ENCODE measurements around the gene SRPX. TPM values are rescaled to one million over a fixed set of nuclear protein-coding genes. Genes with fewer than 3 reads are reported as not detected.

Gene SRPX
- polyA plus RNA-seq, 6 donors from 2014 or later, result not detected

DNA sequence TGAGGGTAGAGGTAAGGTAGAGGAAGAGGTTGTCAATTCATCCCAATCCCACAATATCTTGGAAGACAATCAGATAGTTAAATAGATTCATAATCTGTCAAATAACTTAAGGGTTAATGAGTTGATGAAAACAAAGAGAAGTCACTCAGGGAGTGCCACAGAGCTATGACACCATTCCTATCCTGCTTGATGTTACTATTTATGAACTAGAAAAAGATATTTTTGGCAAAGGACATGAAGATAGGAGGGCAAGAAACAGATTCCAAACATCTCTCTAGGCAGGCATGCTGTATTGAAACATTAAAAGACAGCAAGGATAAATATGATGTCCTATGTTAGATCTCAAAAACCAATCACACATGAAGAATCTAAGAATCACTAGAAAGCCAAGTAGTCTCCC lies 3.5 kb upstream of the SRPX start:
- Mint-ChIP-seq H3K27ac (no peak overlapping the region), H3K4me1 (peaks cover 0 to 15% (median 5%) of the 10 kb centered on the region in 3 donors), H3K27me3 (peaks cover 4 to 52% (median 30%) of the 10 kb centered on the region in 3 donors), H3K9me3 (peaks cover 0 to 6% (median 3%) of the 10 kb centered on the region in 7 donors), H3K4me3 (no peak overlapping the region), H3K36me3 (no peaks in the 10 kb centered on the region)
- no peak for DNase-seq
- ATAC-seq (ENCODE audit: low read depth in 2 of 2), result no peak

DNA sequence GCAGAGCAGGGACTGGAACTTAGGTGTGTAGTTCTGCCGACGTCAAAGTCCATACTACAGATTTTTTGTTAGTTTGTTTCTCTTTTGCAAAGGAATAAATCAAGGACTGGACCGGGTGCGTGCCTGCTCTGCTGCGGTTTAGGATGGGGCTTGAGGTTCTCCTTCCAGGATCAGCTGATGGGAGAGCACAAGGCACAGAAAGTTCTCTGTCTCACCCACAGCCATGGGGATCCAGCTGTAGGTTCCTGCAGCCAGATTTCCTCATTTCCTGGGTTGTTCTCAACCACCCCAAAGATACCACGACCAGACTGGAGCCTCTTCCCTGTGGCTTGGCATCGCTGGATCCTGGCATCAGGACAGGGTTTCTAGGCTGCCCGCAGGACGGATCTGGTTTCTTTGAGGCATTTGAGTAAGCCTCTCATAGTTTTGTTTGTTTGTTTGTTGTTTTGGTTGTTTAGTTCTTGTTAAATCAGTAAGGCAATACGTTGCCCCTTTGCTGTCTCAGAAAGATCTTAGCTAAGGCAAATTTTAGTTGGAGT lies 789 bp upstream of the SRPX start:
- DNase-seq (no peak), ATAC-seq (ENCODE audit: low read depth in 2 of 2) (no peak)
- H3K27me3 Mint-ChIP-seq, result peaks cover 11 to 55% (median 41%) of the 10 kb centered on the region in 3 donors
- H3K9me3 Mint-ChIP-seq, result peaks cover 0 to 4% (median 0%) of the 10 kb centered on the region in 7 donors
- peak overlapping the region in 7 of 8 donors; percentile 10 to 64 (median 43) for H3K4me3 Mint-ChIP-seq
- no peaks in the 10 kb centered on the region for H3K36me3 Mint-ChIP-seq
- H3K4me1 Mint-ChIP-seq, result peaks cover 0 to 15% (median 5%) of the 10 kb centered on the region in 3 donors
- H3K27ac Mint-ChIP-seq, result peak overlapping the region in 2 of 6 donors; percentile 57 to 76

DNA sequence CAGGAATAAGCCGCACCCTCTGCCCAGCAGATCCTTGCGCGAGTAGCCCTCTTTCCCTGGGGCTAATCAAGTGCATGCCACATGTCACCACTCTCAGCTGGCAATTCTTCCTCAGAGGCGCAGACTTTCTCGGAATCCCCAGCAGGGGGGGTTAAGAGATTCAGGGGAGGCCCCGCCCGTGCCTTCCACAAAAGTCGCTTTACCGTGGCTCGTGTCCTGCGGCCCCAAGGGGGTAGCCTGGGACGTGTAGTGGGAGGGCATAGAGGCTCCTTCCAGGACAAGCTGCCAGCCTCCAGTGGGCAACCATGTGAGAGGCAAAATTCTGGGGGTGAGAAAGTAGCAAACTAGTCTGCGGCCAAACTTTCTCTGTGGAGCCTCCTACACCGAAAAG lies 652 bp downstream of the SRPX start:
- peaks cover 0 to 15% (median 5%) of the 10 kb centered on the region in 3 donors for H3K4me1 Mint-ChIP-seq
- DNase-seq (peak; percentile 12), ATAC-seq (ENCODE audit: low read depth in 2 of 2) (no peak)
- H3K9me3 Mint-ChIP-seq, result peaks cover 0 to 4% (median 0%) of the 10 kb centered on the region in 7 donors
- H3K4me3 Mint-ChIP-seq, result peak overlapping the region in 6 of 8 donors; percentile 29 to 81 (median 44)
- no peaks in the 10 kb centered on the region for H3K36me3 Mint-ChIP-seq
- peaks cover 11 to 69% (median 48%) of the 10 kb centered on the region in 3 donors for H3K27me3 Mint-ChIP-seq
- no peak overlapping the region for H3K27ac Mint-ChIP-seq

DNA sequence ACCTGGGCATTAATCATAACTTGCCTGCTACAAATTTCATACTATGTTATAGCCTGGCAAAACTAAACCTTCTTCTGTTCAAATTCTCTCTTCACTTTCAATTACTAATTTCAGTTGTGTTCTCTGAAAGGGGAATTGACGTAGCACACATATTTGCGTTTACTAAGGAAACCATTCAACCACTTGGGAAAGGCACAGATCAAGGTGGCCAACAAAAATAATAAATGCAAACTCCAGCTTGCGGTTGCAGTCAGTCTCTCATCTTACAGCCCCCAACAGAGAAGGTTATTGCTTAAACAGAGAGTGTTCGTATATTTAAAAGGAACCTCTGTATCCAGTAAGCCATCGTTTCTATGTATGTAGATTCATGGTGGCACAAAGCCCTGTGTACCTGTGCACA lies 4.0 kb downstream of the SRPX start:
- ATAC-seq (ENCODE audit: low read depth in 2 of 2), result no peak
- H3K4me3 Mint-ChIP-seq, result no peak overlapping the region
- peaks cover 11 to 59% (median 34%) of the 10 kb centered on the region in 3 donors for H3K27me3 Mint-ChIP-seq
- H3K9me3 Mint-ChIP-seq, result peaks cover 0 to 2% (median 0%) of the 10 kb centered on the region in 7 donors
- H3K27ac Mint-ChIP-seq, result no peak overlapping the region
- peaks cover 0 to 14% (median 5%) of the 10 kb centered on the region in 3 donors for H3K4me1 Mint-ChIP-seq
- no peaks in the 10 kb centered on the region for H3K36me3 Mint-ChIP-seq
- no peak for DNase-seq

DNA sequence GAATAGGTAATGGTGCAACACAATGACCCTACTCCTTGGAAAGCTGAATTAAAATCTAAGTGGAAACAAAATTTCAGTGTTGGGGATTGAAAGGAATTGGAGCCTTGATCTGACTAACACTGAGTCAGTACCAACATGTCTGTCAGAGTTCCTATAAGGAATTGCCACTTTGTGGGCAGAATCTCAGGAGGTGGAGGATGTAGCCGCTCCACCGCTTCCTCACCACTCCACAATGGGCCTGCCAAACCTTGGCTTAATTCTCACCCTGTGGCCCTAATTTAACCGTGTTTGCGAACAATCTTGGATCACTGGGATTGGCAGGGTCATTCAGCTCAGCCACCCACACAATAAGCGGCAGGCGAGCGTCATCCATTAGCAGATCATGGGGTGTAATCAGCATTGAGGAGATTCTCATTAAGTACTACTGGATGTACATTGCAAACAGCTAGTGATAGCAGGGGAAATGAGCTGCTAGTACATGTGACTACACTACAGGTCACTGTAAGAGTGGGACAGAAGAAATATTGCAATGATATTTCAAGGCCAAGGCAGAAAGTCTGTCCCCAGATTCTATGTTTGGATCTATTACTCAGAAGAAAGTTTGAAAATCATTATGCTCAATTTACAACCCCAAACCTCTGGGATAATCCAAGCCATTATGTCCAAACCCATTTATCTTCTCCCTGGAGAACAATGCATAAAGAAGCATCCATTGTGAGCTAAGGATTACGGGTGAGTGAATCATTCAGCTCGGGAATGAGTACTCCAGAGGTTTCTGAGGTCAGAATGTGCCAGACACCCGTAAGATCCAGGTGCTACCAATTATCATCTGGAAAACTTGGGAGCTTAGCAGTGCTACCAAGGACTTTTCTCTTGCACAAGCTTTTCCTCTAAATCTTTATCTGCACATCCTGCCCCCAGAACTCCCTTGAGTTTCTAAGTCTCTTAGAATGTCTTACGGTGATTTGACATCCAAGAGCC lies 5.8 kb downstream of the SRPX start:
- no peak for DNase-seq
- Mint-ChIP-seq H3K4me1 (peaks cover 0 to 4% (median 0%) of the 10 kb centered on the region in 3 donors), H3K36me3 (no peaks in the 10 kb centered on the region), H3K27ac (no peak overlapping the region), H3K27me3 (peaks cover 11 to 53% (median 23%) of the 10 kb centered on the region in 3 donors), H3K9me3 (peaks cover 0 to 2% (median 0%) of the 10 kb centered on the region in 7 donors), H3K4me3 (no peak overlapping the region)
- ATAC-seq (ENCODE audit: low read depth in 2 of 2), result no peak

DNA sequence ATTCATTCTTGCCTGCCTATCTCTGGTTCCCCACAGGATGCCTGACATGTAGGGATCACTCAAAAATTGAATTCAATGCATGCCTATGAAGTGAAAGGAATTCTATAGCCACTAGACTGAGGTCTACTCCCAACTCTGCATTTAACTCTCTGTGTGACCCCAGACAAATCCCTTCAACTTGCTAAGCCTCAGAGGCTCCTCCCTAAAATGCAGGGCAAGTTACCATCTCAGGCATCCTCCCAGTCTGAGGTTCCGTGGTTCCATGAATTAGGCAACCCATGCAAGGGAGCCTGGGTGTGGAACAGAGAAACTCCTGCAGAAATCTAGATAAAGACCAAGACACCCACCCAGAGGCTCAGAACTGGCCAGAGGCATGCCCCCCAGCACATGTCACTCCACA lies 6.6 kb downstream of the SRPX start:
- Mint-ChIP-seq H3K36me3 (no peaks in the 10 kb centered on the region), H3K9me3 (peaks cover 0 to 2% (median 0%) of the 10 kb centered on the region in 7 donors), H3K4me1 (no peaks in the 10 kb centered on the region), H3K27ac (no peak overlapping the region), H3K4me3 (no peak overlapping the region), H3K27me3 (peaks cover 7 to 49% (median 18%) of the 10 kb centered on the region in 3 donors)
- ATAC-seq (ENCODE audit: low read depth in 2 of 2) (no peak), DNase-seq (no peak)

DNA sequence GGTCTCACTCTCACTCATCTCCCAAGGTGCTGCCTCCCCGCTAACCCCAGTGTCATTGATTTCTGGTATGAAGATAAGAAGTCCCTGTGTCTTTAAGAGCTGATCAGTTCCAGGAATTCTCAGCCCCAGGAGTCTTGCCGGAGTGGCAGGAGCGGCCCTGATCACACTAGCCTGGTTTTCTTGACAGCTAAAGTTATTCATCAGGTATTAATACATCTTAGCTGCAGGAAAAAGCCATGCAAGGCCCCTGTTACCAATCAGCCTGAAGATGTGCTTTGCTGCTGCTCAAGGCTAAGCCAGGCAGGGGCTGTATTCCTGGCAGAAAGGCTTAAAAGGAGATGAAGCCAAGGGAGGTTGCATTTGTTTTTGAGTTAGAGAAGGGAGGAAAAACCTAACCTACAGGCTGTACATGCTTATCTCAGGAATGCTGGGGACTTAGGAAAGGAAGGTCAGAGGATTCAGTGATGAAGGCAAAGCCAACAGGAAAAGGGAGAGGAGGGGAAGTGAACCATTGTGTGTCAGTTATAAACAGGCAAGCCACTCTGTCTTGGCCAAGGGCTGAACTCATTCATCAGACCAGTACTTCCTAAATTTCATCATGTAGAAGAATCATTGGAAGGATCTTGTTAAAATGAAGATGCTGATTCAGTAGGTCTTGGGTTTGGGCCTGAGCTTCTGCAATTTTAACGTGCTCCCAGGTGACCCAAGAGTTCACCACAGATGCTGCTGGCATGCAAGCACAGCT lies 8.6 kb downstream of the SRPX start:
- no peaks in the 10 kb centered on the region for H3K36me3 Mint-ChIP-seq
- ATAC-seq (ENCODE audit: low read depth in 2 of 2) (no peak), DNase-seq (no peak)
- H3K27ac Mint-ChIP-seq, result no peak overlapping the region
- H3K27me3 Mint-ChIP-seq, result peaks cover 0 to 36% (median 12%) of the 10 kb centered on the region in 3 donors
- H3K4me3 Mint-ChIP-seq, result no peak overlapping the region
- peaks cover 0 to 5% (median 0%) of the 10 kb centered on the region in 7 donors for H3K9me3 Mint-ChIP-seq
- no peaks in the 10 kb centered on the region for H3K4me1 Mint-ChIP-seq

DNA sequence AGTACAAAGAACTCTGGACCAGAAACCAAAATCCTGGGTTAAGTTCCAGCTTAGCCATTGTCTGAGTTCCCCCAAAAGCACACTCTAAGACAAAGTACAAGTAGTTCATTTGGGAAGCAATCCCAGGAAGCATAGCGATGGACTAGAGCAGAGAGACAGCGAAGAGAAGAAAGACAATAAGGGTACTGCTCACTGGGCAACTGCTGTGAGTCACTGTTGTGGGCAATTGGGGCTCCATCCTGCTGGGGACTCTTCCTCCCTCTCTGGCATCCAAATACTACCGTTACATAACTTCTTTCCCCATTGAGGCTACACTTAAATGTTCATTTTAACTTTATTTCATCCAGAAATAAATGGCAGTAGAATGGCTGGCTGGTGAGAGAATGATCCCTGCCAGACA lies 14.1 kb downstream of the SRPX start:
- DNase-seq, result no peak
- H3K36me3 Mint-ChIP-seq, result peaks cover 0 to 8% of the 10 kb centered on the region in 2 donors
- no peak overlapping the region for H3K4me3 Mint-ChIP-seq
- ATAC-seq (ENCODE audit: low read depth in 2 of 2), result no peak
- H3K27ac Mint-ChIP-seq, result no peak overlapping the region
- H3K27me3 Mint-ChIP-seq, result peaks cover 0 to 2% (median 0%) of the 10 kb centered on the region in 3 donors
- H3K9me3 Mint-ChIP-seq, result peaks cover 4 to 32% (median 16%) of the 10 kb centered on the region in 7 donors
- peaks cover 0 to 7% (median 3%) of the 10 kb centered on the region in 3 donors for H3K4me1 Mint-ChIP-seq

DNA sequence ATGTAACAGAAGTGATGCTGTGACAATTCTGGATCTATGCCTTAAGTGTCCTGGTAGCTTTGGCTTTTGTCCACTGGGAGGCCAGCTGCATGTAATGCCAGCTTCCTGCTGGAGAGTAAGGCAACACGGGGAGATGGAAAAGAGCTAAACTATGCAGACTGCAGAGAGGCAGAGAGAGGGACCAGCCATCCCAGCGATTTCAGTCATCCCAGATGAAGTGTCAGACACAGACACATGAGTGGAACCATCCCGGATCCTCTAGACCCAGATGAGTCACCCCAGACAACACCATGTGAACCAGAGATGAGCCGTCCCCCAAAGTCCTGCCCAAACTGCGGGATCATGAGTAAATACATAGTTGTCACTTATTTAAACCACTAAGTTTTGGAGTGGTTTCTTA lies 14.6 kb downstream of the SRPX start:
- no peak overlapping the region for H3K4me3 Mint-ChIP-seq
- peaks cover 0 to 7% (median 3%) of the 10 kb centered on the region in 3 donors for H3K4me1 Mint-ChIP-seq
- DNase-seq (no peak), ATAC-seq (ENCODE audit: low read depth in 2 of 2) (no peak)
- H3K36me3 Mint-ChIP-seq, result peaks cover 0 to 8% of the 10 kb centered on the region in 2 donors
- no peaks in the 10 kb centered on the region for H3K27me3 Mint-ChIP-seq
- H3K9me3 Mint-ChIP-seq, result peaks cover 4 to 32% (median 16%) of the 10 kb centered on the region in 7 donors
- no peak overlapping the region for H3K27ac Mint-ChIP-seq

DNA sequence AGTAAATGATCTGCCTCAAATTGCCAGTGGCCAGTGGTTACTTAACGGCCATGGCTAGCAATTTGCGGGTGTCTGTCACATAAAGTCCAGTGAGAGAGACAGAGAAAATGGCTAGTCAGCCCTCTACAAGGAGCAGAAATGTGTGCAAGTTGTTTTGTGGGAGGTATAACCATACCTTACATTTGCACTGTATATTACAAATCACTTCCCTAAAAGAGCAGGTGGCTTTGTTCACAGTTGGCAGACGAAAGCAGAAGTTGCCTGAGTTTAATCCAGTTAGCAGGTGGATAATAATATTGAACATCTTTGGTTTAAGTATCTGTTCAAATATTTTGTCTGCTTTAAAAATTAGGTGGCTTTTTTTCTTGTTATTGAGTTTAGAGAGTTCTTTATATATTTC lies 15.6 kb downstream of the SRPX start:
- Mint-ChIP-seq H3K27ac (peak overlapping the region in 2 of 6 donors; percentile 39 to 71), H3K9me3 (peaks cover 4 to 32% (median 16%) of the 10 kb centered on the region in 7 donors), H3K4me3 (peak overlapping the region in 1 of 8 donors; percentile 12), H3K27me3 (no peaks in the 10 kb centered on the region), H3K36me3 (peaks cover 0 to 8% of the 10 kb centered on the region in 2 donors), H3K4me1 (peaks cover 0 to 7% (median 3%) of the 10 kb centered on the region in 3 donors)
- DNase-seq (peak; percentile 39), ATAC-seq (ENCODE audit: low read depth in 2 of 2) (peak; percentile 95 to 98)

DNA sequence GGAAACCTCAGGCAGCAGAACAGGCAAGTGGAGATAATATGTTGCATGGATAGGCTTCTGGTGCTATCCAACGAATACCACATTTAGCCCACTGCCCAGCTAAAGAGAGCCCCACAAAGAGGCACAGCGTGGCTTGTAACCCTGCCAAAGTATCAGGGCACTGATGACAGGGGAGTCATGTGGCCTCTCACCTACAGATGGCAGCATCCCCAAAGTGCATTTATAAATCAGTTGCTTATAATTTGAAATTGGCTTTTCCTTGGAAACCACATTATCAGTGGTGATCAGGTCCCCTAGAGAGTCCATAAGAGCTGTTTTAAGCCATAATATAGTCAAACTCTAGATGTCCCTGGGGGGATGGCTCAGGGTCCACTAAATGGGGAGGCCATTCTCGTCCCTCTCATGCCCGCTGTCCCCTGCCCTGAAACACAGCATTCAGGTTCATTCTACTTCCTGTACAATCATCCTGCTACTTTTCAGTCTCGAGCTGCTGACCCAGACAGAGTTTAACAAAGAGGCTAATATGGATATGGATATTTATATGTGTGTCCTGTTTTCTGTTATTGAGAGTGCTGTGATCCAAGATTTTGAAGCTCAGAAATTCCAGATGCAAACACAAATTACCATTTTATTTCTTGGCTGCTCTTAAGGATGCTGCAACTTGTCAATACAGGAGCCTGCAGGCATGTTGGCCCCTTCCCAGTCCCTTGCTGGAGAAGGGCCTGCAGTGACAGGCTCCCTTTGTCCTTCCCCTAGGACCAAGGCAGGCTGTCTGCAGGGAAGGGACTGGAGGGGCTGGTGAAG lies 28.5 kb downstream of the SRPX start:
- DNase-seq (peak; percentile 10), ATAC-seq (ENCODE audit: low read depth in 2 of 2) (no peak)
- H3K9me3 Mint-ChIP-seq, result peaks cover 0 to 4% (median 0%) of the 10 kb centered on the region in 7 donors
- no peak overlapping the region for H3K4me3 Mint-ChIP-seq
- H3K4me1 Mint-ChIP-seq, result no peaks in the 10 kb centered on the region
- H3K27ac Mint-ChIP-seq, result no peak overlapping the region
- peaks cover 4 to 39% (median 4%) of the 10 kb centered on the region in 3 donors for H3K27me3 Mint-ChIP-seq
- H3K36me3 Mint-ChIP-seq, result no peaks in the 10 kb centered on the region

DNA sequence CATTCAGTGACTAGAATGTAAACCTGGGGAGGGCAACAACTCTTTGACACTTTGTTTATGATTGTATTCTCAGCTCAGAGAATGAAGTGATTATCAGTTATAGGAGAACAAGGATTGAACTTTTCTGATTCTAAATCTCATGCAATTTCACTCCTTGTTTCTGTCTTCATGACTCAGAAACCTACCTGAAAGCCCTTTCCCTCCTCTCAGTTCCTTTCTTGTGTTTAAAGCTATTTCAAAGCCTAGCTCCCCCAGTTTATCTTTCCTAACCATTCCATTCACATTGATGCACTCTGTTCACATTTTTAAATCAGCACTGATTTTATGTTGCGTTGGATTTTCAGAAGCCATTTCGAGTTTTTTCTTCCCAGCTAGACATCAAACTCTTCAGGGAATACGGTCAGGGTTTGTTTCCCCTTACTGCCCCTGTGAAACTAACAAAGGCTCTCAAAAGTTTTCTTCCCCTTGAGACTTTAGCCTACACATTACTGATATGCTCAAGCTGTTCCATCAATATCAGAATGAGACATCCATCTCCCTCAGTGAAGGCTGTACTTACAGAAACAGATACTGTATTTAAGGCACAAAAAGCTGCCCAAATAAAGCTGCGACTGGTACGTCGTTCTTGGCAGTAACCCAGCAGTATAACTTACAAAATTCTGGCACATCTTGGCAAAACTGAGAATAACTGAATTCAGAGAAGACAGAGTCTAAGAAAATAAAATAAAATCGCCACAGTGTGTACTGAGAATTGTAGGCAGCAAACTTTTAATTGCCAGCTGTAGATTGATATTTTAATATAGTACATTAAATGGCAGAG lies 31.0 kb downstream of the SRPX start:
- ATAC-seq (ENCODE audit: low read depth in 2 of 2) (no peak), DNase-seq (no peak)
- Mint-ChIP-seq H3K36me3 (no peaks in the 10 kb centered on the region), H3K9me3 (peaks cover 0 to 5% (median 0%) of the 10 kb centered on the region in 7 donors), H3K27me3 (peaks cover 4 to 33% (median 8%) of the 10 kb centered on the region in 3 donors), H3K4me1 (no peaks in the 10 kb centered on the region), H3K27ac (no peak overlapping the region), H3K4me3 (no peak overlapping the region)

Measured in naive B cell (primary cell).